Activated T-cell treated with anti-CD3 and anti-CD28 coated beads for 1 hour (primary cell): ENCODE measurements around the gene QKI.

Experiments
- DNase-seq: peaks from one replicate; pipeline ENCODE4 v3.0.0-alpha.2; 2020; ENCODE audit warnings: low read depth

QKI gene

GRCh38 chr6:163486821-163487220 lies 72.3 kb downstream of the QKI start:
- no peak for DNase-seq

- DNase-seq = no peak
Measured at GRCh38 chr6:163487606-163488005, 73.1 kb downstream of the QKI start.

- no peak for DNase-seq
Measured at GRCh38 chr6:163489584-163489983, 75.1 kb downstream of the QKI start.

- no peak for DNase-seq
Measured at GRCh38 chr6:163490826-163491577, 76.5 kb downstream of the QKI start.

- no peak for DNase-seq
Measured at GRCh38 chr6:163491737-163492300, 77.3 kb downstream of the QKI start.

- DNase-seq = no peak
Measured at GRCh38 chr6:163494279-163494727, 79.8 kb downstream of the QKI start.

GRCh38 chr6:163496205-163496604 lies 81.7 kb downstream of the QKI start:
- no peak for DNase-seq

GRCh38 chr6:163500105-163500504 lies 85.6 kb downstream of the QKI start:
- DNase-seq = no peak

- DNase-seq = no peak
Measured at GRCh38 chr6:163501026-163501425, 86.5 kb downstream of the QKI start.

GRCh38 chr6:163501439-163501838 lies 86.9 kb downstream of the QKI start:
- DNase-seq = no peak

GRCh38 chr6:163504984-163505640 lies 90.6 kb downstream of the QKI start:
- DNase-seq = no peak

- no peak for DNase-seq
Measured at GRCh38 chr6:163507965-163508364, 93.4 kb downstream of the QKI start.

- no peak for DNase-seq
Measured at GRCh38 chr6:163513003-163513402, 98.5 kb downstream of the QKI start.

- no peak for DNase-seq
Measured at GRCh38 chr6:163513570-163514166, 99.2 kb downstream of the QKI start.

- no peak for DNase-seq
Measured at GRCh38 chr6:163516908-163517307, 102.4 kb downstream of the QKI start.

- DNase-seq = no peak
Measured at GRCh38 chr6:163520956-163521355, 106.4 kb downstream of the QKI start.

- DNase-seq = no peak
Measured at GRCh38 chr6:163522033-163522432, 107.5 kb downstream of the QKI start.

- no peak for DNase-seq
Measured at GRCh38 chr6:163525926-163526325, 111.4 kb downstream of the QKI start.

GRCh38 chr6:163526346-163526745 lies 111.8 kb downstream of the QKI start:
- no peak for DNase-seq

- DNase-seq = no peak
Measured at GRCh38 chr6:163527291-163527690, 112.8 kb downstream of the QKI start.

- no peak for DNase-seq
Measured at GRCh38 chr6:163529605-163530004, 115.1 kb downstream of the QKI start.

GRCh38 chr6:163530406-163530805 lies 115.9 kb downstream of the QKI start:
- no peak for DNase-seq

GRCh38 chr6:163531122-163531521 lies 116.6 kb downstream of the QKI start:
- no peak for DNase-seq
